Measurements from ENCODE around the gene AFAP1.

Gene AFAP1

DNA sequence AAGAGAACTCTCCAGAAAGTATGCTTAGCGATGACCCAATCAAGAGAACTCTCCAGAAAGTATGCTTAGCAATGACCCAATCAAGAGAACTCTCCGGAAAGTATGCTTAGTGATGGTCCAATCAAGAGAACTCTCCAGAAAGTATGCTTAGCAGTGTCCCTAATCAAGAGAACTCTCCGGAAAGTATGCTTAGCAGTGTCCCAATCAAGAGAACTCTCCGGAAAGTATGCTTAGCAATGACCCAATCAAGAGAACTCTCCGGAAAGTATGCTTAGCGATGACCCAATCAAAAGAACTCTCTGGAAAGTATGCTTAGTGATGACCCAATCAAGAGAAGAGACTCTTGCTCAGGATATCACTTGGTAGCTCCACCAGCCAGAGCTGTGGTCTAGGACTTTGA, 92.5 kb downstream of the AFAP1 start:
- in situ Hi-C loops (cut with MboI; ENCODE audit: low sequenced_read_pairs): no loop called here

DNA sequence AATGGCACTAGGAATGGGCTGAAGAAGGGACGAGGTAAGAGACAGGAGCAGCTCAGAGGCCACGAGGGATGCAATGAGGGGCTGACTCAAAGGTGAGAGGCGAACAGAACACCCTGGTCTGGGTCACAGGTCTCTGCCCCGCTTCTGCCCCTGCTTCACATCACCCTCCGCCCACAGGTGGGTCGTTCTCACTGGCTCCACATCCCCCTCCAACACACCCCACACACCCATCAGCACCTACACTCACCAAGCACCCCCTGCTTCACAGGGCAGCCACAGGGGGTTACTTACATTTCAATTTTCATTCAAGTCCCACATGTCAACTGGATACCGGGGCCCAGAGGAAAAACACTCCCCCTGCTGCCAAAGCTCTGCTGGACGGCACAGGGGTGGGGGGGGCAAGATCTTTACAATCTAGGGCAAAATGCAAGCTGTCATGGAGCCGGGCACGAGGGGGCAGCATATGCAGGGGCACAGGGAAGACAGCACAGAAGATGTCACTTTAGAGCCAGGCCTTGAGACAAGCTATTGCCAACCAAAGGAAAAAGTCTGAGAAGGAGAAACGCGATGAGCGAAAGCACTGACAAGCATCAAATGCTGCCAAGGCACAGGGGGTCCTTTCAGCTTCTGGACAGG, 94.0 kb downstream of the AFAP1 start:
- in situ Hi-C loops (cut with MboI; ENCODE audit: low sequenced_read_pairs): no loop called here

DNA sequence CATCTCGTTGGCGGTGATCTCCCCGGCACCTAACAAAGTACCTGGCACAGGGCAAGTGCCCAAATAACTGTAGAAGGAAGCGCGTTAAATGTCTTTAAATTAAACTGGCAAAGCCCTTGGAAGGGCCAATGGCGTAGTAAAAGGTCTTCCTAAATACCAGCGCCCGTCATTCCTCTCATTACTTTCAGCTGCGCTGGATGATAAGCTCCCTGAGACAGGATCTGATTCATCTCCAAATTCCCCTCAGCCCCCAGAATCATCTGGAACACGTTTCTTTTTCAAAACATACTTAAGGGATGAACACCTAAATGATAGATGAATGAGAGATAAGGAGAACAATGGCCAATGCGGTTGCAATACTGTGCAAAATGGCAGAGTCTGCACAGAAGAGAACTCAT, 95.1 kb downstream of the AFAP1 start:
- in situ Hi-C loops (cut with MboI; ENCODE audit: low sequenced_read_pairs): no loop called here

DNA sequence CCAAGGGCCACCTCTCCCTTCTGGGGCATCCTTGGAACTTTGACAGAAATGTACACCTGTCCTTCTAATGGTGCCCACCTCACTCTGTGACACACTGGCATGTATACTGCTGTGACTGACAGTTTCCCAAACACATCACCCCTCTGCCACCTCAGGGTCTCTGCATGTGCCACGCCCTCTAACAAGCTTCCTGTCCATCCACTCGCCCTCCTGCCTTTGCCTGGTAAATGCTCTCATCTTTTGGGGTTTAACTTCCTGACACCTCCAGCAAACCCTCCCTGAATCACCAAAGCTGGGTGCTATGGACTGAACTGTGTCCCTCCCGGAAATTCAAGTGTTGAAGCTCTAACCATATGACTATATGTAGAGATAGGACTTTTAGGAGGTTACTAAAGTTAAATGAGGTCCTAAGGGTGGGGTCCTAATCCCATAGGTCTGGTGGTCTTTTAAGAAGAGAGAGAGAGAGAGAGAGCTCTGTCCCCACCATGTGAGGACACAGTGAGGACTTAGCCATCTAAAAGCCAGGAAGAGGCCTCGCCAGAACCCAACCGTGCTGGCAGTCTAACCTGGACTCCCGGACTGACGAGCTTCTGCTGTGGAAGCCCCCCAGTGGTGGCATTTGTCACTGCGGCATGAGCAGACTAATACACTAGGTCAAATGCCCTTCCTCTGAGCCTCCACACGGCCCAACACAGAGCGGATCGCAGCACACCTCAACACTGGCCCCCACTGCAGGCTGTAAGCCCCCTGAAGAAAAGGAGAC, 95.6 kb downstream of the AFAP1 start:
- in situ Hi-C loops (cut with MboI; ENCODE audit: low sequenced_read_pairs): no loop called here

DNA sequence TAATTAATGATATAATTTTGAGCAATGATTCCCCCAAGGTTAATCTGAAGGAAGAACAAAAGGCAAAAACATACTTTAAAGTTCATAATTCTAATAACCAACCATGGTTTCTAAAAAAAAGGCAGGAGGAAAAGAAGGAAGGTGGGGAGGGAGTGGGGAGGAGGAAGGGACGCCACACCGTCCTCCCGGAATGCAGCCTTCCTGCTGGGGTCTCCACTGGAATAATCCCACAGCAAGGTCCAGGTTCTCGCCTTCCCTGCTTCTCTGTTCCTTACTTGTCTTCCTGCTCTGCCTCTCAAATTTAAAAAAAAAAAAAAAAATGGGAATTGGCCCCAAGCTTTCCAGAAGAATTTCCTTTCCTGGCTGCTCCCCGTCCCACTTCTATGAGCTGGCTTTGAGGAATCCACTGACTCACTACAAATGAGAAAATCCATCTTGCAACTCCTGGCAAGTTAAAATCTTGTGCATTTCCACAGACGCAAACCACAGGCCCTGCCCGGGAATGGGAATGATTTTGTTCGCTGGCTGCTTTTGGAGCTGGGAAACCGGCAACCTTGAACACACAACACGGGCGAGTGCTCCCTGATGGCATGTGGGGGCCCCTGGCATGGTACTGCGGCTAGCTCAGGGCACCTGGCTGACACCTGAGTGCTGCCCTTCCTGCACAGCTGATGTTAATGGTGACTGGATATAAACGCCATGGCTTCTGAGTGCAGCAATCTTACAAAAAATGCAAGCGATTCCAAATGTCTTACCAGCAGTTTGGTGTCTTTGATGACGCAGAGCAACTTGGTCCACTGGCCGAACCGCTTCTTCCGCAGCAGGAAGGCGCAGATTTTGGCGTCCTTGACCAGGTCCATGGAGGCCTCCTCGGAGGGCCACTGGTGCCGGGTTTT, 97.0 kb downstream of the AFAP1 start:
- in situ Hi-C loops (cut with MboI; ENCODE audit: low sequenced_read_pairs): no loop called here

DNA sequence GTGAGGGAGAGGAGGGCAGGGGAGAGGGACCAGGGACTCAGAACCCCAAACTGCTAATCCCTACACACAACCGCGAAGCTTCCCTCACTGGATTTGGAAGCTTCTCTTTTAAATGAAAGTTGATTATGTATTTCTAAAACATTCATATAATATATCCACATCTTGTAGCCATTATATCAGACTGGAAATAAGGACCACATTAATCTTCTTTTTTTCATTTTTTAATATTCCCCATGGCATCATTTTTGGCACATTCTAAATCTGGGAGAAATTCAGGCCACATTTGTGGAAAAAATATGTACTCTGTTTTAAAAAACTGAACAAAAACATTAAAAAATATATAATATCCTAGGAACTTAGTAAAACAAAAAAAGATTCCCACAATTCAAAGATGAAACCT, 97.8 kb downstream of the AFAP1 start:
- in situ Hi-C loops (cut with MboI; ENCODE audit: low sequenced_read_pairs): no loop called here

DNA sequence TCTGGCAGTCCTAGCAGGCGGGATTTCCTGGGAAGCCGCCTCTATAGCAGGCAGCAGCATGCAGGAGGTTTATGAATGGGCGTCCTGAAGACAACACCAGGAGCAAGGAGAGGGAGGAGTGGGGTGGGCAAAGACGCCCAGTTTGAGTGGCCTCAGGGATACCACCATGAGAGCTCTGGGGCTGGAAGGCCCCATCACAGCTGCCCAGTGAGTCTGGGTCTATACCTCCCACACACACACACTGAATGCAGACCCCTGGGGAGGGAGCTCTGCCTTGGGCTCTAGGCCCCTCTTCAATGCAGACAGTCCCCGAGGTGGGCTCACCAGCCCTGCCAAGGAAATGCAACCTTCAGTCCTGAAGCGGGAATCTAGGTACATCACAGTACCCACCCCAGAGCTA, 98.6 kb downstream of the AFAP1 start:
- in situ Hi-C loops (cut with MboI; ENCODE audit: low sequenced_read_pairs): no loop called here

DNA sequence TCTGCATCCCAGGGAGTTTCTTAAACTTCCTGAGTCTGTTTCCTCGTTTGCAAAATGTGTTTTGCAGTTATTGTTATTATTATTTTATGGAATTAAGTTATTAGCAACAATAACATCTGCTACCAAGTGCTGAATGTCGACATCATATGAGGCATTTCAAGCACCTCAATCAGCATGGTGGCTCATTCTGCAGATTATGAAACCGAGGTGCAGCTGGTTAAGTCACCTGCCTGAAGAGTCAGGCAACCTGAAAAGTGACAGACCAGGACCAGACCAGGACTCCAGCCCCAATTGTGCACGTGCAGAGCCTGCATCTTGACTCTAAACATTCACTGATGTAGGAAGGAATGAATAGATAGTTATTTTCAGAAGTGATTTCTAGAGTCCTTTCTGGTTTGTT, 99.8 kb downstream of the AFAP1 start:
- in situ Hi-C loops (cut with MboI; ENCODE audit: low sequenced_read_pairs): no loop called here

DNA sequence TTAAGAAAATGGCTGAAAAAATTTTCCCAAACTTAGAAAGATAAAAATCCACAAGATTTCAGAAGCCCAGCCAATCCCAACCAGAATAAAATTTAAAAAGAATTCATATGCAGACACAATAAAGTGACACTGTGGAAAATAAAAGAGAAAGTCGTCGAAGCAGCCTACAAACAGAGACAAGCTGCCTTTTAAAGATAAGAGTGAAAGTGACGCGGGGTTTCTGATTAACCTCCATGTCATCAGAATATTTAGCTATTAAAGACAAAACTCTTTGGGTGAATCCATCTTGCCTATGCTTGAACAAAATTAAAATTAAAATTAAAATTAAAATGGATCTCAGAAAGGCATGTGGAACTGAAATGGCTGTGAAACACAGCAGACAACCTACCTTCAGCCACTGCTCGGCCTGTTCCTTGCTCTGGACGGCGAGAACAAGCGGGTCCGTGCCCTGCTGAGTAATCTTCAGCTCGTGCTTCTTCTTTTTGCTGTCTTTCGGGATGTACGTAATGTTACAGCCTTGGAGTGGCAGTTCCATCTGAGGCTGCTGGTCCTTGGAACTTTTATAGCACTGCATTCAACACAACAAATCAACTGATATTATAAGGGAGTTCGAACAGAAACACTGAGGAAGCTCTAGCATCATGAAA, 101.4 kb downstream of the AFAP1 start:
- in situ Hi-C loops (cut with MboI; ENCODE audit: low sequenced_read_pairs): no loop called here

DNA sequence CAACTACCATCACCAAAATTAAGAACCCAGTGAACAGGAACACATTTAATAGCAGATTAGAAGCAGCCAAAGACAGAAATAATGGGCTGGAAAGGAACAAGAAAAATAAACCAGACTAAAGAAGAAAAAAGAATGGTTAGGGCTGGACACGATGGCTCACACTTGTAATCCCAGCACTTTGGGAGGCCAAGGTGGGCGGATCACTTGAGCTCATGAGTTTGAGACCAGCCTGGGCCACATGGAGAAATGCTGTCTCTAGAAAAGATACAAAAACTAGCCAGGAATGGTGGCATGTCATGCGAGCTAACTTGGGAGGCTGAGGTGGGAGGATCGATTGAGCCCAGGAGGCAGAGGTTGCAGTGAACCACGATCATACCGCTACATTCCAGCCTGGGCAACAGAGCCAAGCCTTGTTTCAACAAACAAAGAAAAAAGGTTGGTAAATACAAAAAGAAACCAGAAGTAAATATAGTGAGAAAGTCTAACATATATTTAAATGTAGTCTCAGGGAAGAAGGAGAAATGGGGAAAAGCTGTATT, 102.0 kb downstream of the AFAP1 start:
- in situ Hi-C loops (cut with MboI; ENCODE audit: low sequenced_read_pairs): no loop called here

DNA sequence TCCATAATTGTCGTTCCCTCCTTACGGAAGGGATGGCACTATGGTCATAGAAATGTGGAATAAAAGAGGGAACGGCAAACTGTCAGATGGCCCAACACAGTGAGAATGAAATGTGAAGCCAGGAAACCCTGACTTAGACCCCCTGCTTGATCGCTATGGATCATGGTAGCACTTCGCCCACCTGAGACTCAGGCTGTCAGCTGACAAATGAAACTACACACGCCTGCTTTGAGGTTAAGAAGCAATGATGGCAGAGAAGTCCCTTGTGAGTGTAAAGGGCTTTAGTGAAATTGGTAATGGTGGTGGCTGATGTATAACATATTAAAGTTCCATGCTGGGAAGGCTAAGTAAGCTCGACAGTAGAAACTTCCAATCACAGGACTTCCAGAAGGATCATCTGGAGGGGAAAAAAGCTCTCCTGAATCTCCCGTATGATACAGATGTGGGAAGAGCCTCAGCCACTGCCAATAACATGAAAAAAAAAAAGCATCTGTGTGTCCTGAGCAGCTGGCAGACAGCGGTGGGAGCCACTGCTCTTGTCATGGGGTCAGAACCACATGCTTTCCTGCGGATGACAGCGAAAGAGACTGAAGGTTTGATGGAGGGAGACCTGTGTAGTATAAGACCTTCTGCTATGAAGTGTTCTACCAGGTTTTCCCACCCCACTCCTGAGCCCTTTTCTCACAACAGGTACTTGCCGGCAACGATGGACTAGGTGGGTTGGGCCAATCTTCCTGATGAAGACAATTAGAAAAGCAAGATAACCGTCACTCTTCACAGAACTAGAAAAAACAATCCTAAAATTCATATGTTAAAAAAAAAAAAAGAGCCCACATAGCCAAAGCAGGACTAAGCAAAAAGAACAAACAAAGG, 107.6 kb downstream of the AFAP1 start:
- in situ Hi-C loops (cut with MboI; ENCODE audit: low sequenced_read_pairs): no loop called here

DNA sequence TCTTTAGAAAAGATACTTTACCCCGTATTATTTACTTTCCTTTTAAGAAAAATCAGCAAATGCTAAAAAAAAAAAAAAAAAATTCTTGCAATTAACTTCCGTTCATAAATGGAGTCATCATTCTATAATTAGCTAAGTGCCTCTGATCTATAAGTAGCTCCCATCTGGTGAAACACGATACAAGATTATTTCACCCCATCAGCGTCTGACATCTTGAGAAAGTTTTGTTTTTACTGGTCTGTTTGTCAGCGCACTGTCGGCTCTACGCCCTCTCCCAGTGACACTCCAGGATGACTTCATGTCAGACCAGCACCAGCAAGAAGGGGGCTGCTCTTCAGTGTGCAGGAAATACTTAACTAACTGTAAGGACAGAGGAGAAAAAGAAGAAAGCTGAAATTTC, 108.3 kb downstream of the AFAP1 start:
- in situ Hi-C loops (cut with MboI; ENCODE audit: low sequenced_read_pairs): no loop called here

DNA sequence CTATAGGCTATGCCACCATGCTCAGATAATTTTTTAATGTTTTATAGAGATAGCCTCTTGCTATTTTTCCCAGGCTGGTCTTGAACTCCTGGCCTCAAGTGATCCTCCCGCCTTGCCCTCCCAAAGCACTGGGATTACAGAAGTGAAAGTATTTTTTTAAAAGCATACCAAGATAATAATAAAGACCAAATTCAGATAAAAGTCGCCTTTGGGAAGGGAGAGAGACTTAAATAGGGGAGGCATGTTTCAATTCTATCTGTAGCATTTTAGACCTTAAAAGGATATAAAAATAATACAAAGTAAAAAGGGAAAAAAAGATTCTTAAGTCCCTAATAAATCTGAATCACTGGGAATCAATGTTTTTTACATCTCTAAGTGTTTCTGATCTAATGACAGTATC, 108.9 kb downstream of the AFAP1 start:
- in situ Hi-C loops (cut with MboI; ENCODE audit: low sequenced_read_pairs): no loop called here

DNA sequence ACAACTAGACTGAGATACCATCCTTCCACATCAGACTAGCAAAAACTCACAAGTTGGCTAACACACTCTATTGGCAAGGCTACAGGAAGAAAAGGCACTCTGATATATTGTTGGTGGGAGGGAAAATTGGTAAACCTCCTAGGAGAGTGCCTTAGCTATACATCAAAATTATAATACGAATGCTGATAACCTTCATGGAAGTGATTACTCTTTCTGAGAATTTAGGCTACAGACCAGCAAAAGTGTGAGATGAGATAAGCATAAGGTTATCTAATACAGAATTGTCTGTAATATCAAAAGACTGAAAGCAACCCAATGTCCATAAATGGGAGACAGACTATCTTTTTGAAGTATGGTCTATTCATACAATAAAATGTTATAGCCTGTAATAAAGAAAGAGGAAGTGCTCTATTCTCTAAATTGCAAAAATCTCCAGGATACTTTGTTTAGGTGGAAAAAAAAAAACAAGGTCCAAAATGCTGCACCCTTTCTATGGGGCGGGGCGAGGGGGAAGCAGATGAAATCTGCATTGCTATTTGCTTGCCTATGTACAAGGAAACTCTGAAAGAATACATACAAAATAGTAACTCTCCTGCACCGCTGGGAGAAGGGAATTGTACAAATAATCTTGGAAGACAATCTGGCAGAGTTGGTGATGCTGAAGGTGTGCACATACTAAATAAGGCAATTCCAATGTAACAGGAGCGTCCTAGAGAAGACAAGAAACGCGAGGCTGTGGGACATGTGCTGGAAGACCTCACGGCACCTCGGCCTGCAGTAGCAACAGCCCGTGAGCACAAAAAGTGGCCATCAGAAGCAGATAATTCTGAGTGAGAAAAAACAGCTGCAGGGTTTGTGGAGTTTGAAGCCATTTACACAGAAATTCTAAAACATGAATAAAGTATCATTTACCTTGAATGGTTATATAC, 109.7 kb downstream of the AFAP1 start:
- in situ Hi-C loops (cut with MboI; ENCODE audit: low sequenced_read_pairs): no loop called here

DNA sequence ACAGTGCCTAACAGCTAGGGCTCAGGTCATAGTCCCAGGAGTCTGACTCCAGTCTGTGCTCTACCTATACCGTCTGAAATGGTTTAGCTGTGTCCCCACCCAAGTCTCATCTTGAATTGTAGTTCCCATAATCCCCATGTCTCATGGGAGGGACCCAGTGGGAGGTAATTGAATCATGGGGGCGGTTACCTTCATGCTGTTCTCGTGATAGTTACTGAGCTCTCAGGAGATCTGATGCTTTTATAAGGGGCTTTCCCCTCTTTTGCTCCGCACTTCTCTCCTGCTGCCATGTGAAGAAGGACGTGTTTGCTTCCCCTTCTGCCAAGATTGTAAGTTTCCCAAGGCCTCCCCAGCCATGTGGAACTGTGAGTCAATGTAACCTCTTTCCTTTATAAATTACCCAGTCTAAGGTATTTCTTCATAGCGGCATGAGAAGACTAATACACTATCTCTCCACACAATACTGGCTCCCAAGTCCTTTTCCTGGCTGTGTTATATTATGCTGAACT, 110.8 kb downstream of the AFAP1 start:
- in situ Hi-C loops (cut with MboI; ENCODE audit: low sequenced_read_pairs): no loop called here

DNA sequence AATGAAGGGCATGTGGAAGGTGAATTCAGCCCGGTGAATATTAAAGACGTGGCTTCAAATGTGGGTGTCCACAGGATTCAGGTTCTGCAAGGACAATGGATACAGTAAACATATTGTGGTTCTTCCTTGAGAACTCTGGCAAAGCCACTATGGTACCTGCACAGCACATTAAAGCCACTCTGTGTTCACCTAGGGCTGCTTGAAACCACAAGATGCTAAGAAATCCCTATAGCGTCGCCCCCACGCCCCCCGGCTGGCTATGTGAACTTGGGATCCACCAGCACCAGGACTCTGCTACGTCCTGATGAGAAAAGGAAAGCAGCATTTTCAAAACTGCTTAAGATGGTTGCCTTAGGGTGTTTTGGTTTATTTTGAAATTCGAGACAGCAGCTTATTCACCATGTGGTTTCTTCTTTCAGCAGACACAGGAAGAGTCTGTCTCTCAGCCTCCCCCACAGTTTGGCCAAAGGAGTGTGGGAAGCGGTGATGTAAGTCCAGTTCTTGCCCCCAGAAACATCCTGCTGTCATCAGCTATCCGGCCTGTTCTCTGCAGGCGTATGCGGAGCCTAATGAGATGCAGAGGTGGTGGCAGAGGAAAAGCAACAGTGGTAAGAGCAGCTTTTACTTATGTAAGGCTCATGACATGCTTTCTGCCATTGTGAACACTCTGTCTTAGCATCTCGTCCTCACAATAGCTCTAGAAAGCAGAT, 111.5 kb downstream of the AFAP1 start:
- in situ Hi-C loops (cut with MboI; ENCODE audit: low sequenced_read_pairs): no loop called here

DNA sequence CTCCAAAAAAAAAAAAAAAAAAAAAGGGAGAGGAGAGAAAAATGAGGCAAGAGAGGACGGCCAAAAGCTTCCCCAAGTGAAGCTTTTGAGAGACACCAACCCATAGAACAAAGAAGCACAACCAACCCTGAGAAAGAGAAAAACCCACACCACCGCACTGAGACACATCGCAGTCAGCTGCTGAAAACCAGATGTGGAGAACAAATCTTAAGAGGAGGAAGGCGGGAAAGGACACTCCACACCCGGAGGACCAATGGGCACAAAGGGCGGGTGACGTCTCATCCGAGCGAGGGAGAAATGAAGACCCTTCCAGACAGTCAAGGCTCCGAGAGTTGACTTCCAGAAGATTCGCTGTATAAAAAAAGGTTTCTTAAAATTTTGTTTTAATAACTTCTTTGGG, 112.1 kb downstream of the AFAP1 start:
- in situ Hi-C loops (cut with MboI; ENCODE audit: low sequenced_read_pairs): no loop called here

DNA sequence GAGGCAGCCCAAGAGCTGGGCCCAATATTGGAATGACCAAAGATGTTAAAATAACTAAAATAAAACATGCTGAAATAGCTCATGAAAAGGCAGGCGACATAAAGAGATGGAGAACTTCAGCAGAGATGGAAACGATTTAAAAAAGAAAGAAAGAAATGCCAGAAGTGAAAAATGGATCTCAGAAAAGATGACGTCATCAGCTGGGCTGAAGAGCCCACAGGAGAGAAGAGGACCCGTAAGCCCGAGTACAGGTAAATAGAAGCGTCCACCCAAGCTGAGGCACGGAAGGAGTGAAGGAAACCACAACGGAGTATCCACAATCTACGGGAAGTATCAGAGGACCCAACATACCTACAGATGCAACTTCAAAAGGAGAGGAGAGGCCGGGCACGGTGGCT, 112.8 kb downstream of the AFAP1 start:
- in situ Hi-C loops (cut with MboI; ENCODE audit: low sequenced_read_pairs): no loop called here
